MM.1S (cell line): ENCODE measurements around the gene PMVK.

ENCODE experiments used
- EZH2 ChIP-seq: fragments of 300-600 bp; sonication (generic); optimal IDR thresholded peaks from 2 replicates; pipeline ENCODE3; 2017; ENCODE audit warnings: low read depth, mild to moderate bottlenecking, antibody characterized with exemption, low read length, mixed read lengths
- TF ChIP-seq, protein P1 (sequence below): fragments of 300-600 bp; sonication (generic); IDR thresholded peaks from 2 replicates; pipeline ENCODE4 v1.5.1; 2016; ENCODE audit warnings: antibody characterized with exemption, low read length, mixed read lengths

DNA sequence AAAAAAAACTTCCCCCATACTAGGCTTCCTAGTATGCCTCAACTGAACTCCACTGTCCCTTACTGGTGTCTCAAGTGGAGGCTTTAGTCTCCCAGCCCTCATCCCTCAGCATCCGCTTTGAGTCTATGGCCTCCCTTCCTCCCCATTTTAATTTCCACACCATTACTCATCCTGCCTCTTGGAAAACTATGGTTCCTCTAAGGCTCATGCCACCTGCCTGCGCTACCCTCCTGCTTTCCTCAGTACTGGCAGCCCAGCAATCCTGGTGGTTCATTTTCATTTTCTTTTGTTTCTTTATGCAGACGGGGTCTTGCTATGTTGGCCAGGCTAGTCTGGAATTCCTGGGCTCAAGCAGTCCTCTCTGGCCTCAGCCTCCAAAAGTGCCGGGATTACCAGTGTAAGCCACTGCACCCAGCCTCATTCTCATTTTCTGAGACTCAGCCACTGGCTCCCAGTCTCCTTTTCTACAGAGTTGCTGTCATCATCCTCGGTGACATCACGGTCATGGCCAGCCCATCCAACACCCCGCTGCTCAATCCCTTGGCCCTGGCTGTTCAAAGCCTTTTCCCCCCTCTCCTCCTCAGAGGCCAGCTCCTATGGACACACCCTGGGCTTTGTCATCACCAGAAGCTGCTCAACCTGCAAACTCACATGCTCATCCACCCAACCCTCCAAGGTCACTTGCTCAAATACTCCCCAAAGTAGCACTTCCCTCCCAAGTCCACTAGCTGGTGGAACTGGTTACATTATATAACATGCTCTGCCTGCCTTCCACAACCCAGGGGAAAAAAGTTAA is 2.3 kb upstream of the PMVK start:
- no peak for TF ChIP-seq EZH2
- TF ChIP-seq, protein P1, sequence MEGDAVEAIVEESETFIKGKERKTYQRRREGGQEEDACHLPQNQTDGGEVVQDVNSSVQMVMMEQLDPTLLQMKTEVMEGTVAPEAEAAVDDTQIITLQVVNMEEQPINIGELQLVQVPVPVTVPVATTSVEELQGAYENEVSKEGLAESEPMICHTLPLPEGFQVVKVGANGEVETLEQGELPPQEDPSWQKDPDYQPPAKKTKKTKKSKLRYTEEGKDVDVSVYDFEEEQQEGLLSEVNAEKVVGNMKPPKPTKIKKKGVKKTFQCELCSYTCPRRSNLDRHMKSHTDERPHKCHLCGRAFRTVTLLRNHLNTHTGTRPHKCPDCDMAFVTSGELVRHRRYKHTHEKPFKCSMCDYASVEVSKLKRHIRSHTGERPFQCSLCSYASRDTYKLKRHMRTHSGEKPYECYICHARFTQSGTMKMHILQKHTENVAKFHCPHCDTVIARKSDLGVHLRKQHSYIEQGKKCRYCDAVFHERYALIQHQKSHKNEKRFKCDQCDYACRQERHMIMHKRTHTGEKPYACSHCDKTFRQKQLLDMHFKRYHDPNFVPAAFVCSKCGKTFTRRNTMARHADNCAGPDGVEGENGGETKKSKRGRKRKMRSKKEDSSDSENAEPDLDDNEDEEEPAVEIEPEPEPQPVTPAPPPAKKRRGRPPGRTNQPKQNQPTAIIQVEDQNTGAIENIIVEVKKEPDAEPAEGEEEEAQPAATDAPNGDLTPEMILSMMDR = no peak
